T-helper 17 cell (primary cell): Measurements from ENCODE around the gene ARHGAP22. TPM values are rescaled to one million over a fixed set of nuclear protein-coding genes. Genes with fewer than 3 reads are reported as not detected.

Experiments
- ATAC-seq: fragments of 150-1000 bp; cut with Tn5 transposase; 2 replicates; pipeline ENCODE4 v1.10.0; 2021; ENCODE audit warnings: mild to moderate bottlenecking, moderate library complexity
- DNase-seq, 3 donors: peaks; one replicate each; pipeline versions ENCODE4 v3.0.0 to v3.0.0-alpha.2; 2020 to 2021
- H3K9me3 ChIP-seq: one replicate; pipeline ENCODE4 v1.7.0; 2013; ENCODE audit warnings: low read length, mild to moderate bottlenecking; ENCODE audit not compliant: control insufficient read depth, poor library complexity, severe bottlenecking
- H3K27ac Mint-ChIP-seq: one replicate; pipeline ENCODE4 v1.8.0; 2022; ENCODE audit warnings: mild to moderate bottlenecking, moderate library complexity, mixed read lengths
- H3K27me3 Mint-ChIP-seq: one replicate; pipeline ENCODE4 v1.8.0; 2022; ENCODE audit warnings: mixed read lengths
- H3K36me3 Mint-ChIP-seq: one replicate; pipeline ENCODE4 v1.8.0; 2022; ENCODE audit warnings: low read depth, mixed read lengths
- H3K4me1 Mint-ChIP-seq: one replicate; pipeline ENCODE4 v1.8.0; 2022; ENCODE audit warnings: mild to moderate bottlenecking, mixed read lengths
- H3K4me3 Mint-ChIP-seq: one replicate; pipeline ENCODE4 v1.8.0; 2022; ENCODE audit warnings: mild to moderate bottlenecking, moderate library complexity, mixed read lengths
- total RNA-seq, 4 donors: library from RNA in 2 of 4; stranded (reverse) in 2 of 4; gene quantifications; one replicate each; pipeline ENCODE4 v1.2.3 and lab custom pipeline; 2022 to 2026

Gene ARHGAP22
- total RNA-seq, 2 donors from 2014 or later: 0.39 to 1.4 TPM

- no peak overlapping the region for H3K27ac Mint-ChIP-seq
- no peak for ATAC-seq
- no peaks in the 10 kb centered on the region for H3K9me3 ChIP-seq
- peaks cover 59% of the 10 kb centered on the region for H3K27me3 Mint-ChIP-seq
- H3K36me3 Mint-ChIP-seq: no peaks in the 10 kb centered on the region
- no peak overlapping the region for H3K4me3 Mint-ChIP-seq
- no peak for DNase-seq
- peaks cover 2% of the 10 kb centered on the region for H3K4me1 Mint-ChIP-seq
These were observed 119.2 kb downstream of the ARHGAP22 start for GRCh38 chr10:48485711-48486110.

GRCh38 chr10:48484911-48485310, 120.0 kb downstream of the ARHGAP22 start:
- ATAC-seq (no peak), DNase-seq (no peak)
- Mint-ChIP-seq H3K27me3 (peaks cover 59% of the 10 kb centered on the region), H3K36me3 (no peaks in the 10 kb centered on the region), H3K27ac (no peak overlapping the region), H3K4me1 (peaks cover 2% of the 10 kb centered on the region), H3K4me3 (no peak overlapping the region)
- no peaks in the 10 kb centered on the region for H3K9me3 ChIP-seq

GRCh38 chr10:48482207-48482606, 122.7 kb downstream of the ARHGAP22 start:
- H3K4me3 Mint-ChIP-seq: no peak overlapping the region
- peaks cover 4% of the 10 kb centered on the region for H3K4me1 Mint-ChIP-seq
- DNase-seq (no peak), ATAC-seq (no peak)
- H3K27me3 Mint-ChIP-seq: peaks cover 57% of the 10 kb centered on the region
- no peaks in the 10 kb centered on the region for H3K9me3 ChIP-seq
- no peak overlapping the region for H3K27ac Mint-ChIP-seq
- no peaks in the 10 kb centered on the region for H3K36me3 Mint-ChIP-seq

GRCh38 chr10:48481385-48481784, 123.5 kb downstream of the ARHGAP22 start:
- Mint-ChIP-seq H3K36me3 (no peaks in the 10 kb centered on the region), H3K4me1 (peaks cover 4% of the 10 kb centered on the region), H3K27ac (no peak overlapping the region), H3K4me3 (no peak overlapping the region), H3K27me3 (peaks cover 58% of the 10 kb centered on the region)
- ATAC-seq: no peak
- DNase-seq: no peak
- no peaks in the 10 kb centered on the region for H3K9me3 ChIP-seq

- peaks cover 4% of the 10 kb centered on the region for H3K4me1 Mint-ChIP-seq
- ATAC-seq (no peak), DNase-seq (no peak)
- no peak overlapping the region for H3K4me3 Mint-ChIP-seq
- peaks cover 63% of the 10 kb centered on the region for H3K27me3 Mint-ChIP-seq
- H3K9me3 ChIP-seq: no peaks in the 10 kb centered on the region
- H3K27ac Mint-ChIP-seq: no peak overlapping the region
- no peaks in the 10 kb centered on the region for H3K36me3 Mint-ChIP-seq
These were observed 124.2 kb downstream of the ARHGAP22 start for GRCh38 chr10:48480397-48481374.

- Mint-ChIP-seq H3K4me3 (no peak overlapping the region), H3K27me3 (peaks cover 60% of the 10 kb centered on the region), H3K4me1 (peaks cover 8% of the 10 kb centered on the region), H3K27ac (no peak overlapping the region), H3K36me3 (no peaks in the 10 kb centered on the region)
- ATAC-seq (no peak), DNase-seq (no peak)
- no peaks in the 10 kb centered on the region for H3K9me3 ChIP-seq
These were observed 125.7 kb downstream of the ARHGAP22 start for GRCh38 chr10:48478980-48479811.

GRCh38 chr10:48478469-48478868, 126.4 kb downstream of the ARHGAP22 start:
- Mint-ChIP-seq H3K4me1 (peaks cover 6% of the 10 kb centered on the region), H3K27ac (no peak overlapping the region), H3K36me3 (no peaks in the 10 kb centered on the region), H3K4me3 (no peak overlapping the region), H3K27me3 (peaks cover 55% of the 10 kb centered on the region)
- ATAC-seq (no peak), DNase-seq (no peak)
- no peaks in the 10 kb centered on the region for H3K9me3 ChIP-seq

GRCh38 chr10:48477616-48478015, 127.3 kb downstream of the ARHGAP22 start:
- peaks cover 47% of the 10 kb centered on the region for H3K27me3 Mint-ChIP-seq
- no peak for ATAC-seq

GRCh38 chr10:48477141-48477540, 127.7 kb downstream of the ARHGAP22 start:
- ATAC-seq (no peak), DNase-seq (no peak)
- H3K4me3 Mint-ChIP-seq: no peak overlapping the region
- no peaks in the 10 kb centered on the region for H3K9me3 ChIP-seq
- H3K4me1 Mint-ChIP-seq: peaks cover 6% of the 10 kb centered on the region
- peaks cover 47% of the 10 kb centered on the region for H3K27me3 Mint-ChIP-seq
- H3K27ac Mint-ChIP-seq: no peak overlapping the region
- no peaks in the 10 kb centered on the region for H3K36me3 Mint-ChIP-seq

More at GRCh38 chr10:48477616-48478015, 127.3 kb downstream of the ARHGAP22 start:
- Mint-ChIP-seq H3K4me3 (no peak overlapping the region), H3K4me1 (peaks cover 6% of the 10 kb centered on the region), H3K36me3 (no peaks in the 10 kb centered on the region), H3K27ac (no peak overlapping the region)
- no peak for DNase-seq
- H3K9me3 ChIP-seq: no peaks in the 10 kb centered on the region

- Mint-ChIP-seq H3K36me3 (no peaks in the 10 kb centered on the region), H3K4me3 (no peak overlapping the region), H3K4me1 (peaks cover 8% of the 10 kb centered on the region), H3K27me3 (peaks cover 47% of the 10 kb centered on the region), H3K27ac (no peak overlapping the region)
- H3K9me3 ChIP-seq: no peaks in the 10 kb centered on the region
- no peak for DNase-seq
- ATAC-seq: no peak
These were observed 128.4 kb downstream of the ARHGAP22 start for GRCh38 chr10:48476279-48476982.

- ATAC-seq (no peak), DNase-seq (no peak)
- no peak overlapping the region for H3K27ac Mint-ChIP-seq
- H3K4me3 Mint-ChIP-seq: no peak overlapping the region
- H3K4me1 Mint-ChIP-seq: peaks cover 9% of the 10 kb centered on the region
- no peaks in the 10 kb centered on the region for H3K9me3 ChIP-seq
- peaks cover 47% of the 10 kb centered on the region for H3K27me3 Mint-ChIP-seq
- H3K36me3 Mint-ChIP-seq: no peaks in the 10 kb centered on the region
These were observed 129.0 kb downstream of the ARHGAP22 start for GRCh38 chr10:48475943-48476278.

GRCh38 chr10:48474765-48475365, 130.0 kb downstream of the ARHGAP22 start:
- Mint-ChIP-seq H3K4me1 (peaks cover 9% of the 10 kb centered on the region), H3K27ac (no peak overlapping the region), H3K27me3 (peaks cover 38% of the 10 kb centered on the region), H3K36me3 (no peaks in the 10 kb centered on the region), H3K4me3 (no peak overlapping the region)
- no peaks in the 10 kb centered on the region for H3K9me3 ChIP-seq
- DNase-seq (no peak), ATAC-seq (no peak)
